Calu3 (cell line): ENCODE results near the gene USP2. TPM values are rescaled to one million over a fixed set of nuclear protein-coding genes. Genes with fewer than 3 reads are reported as not detected.
"Not testable (repeated sequence)": the region's sequence is repeated elsewhere in the genome, so short reads cannot be mapped to it uniquely, and the experiment has no call there.

Experiments used
- BruUV-seq: library from RNA; stranded (reverse); fragments of 400-500 nt; replicated peaks from 2 replicates; lab custom pipeline; 2021; lab: Mats Ljungman, UMichigan
- CTCF ChIA-PET: fragments of 300-600 bp; sonication (Branson Sonifier 250); formaldehyde crosslinking; loops from one replicate; lab custom pipeline; 2022; ENCODE audit warnings: antibody characterized with exemption; lab: Charles Lee
- DNase-seq: peaks from one replicate; pipeline ENCODE4 v3.0.0; 2022
- H3K27ac Mint-ChIP-seq: one replicate; pipeline ENCODE4 v1.8.0; 2022; ENCODE audit warnings: mixed read lengths; ENCODE audit not compliant: unreplicated experiment
- H3K27me3 Mint-ChIP-seq: one replicate; pipeline ENCODE4 v1.8.0; 2022; ENCODE audit warnings: mixed read lengths; ENCODE audit not compliant: unreplicated experiment
- H3K36me3 Mint-ChIP-seq: one replicate; pipeline ENCODE4 v1.8.0; 2022; ENCODE audit warnings: mild to moderate bottlenecking, moderate library complexity, mixed read lengths; ENCODE audit not compliant: insufficient read depth, unreplicated experiment
- H3K4me1 Mint-ChIP-seq: one replicate; pipeline ENCODE4 v1.8.0; 2022; ENCODE audit warnings: mild to moderate bottlenecking, low read depth, mixed read lengths; ENCODE audit not compliant: unreplicated experiment
- H3K4me3 Mint-ChIP-seq: one replicate; pipeline ENCODE4 v1.8.0; 2022; ENCODE audit warnings: mild to moderate bottlenecking, low read depth, moderate library complexity, mixed read lengths; ENCODE audit not compliant: unreplicated experiment
- H3K9me3 Mint-ChIP-seq: one replicate; pipeline ENCODE4 v1.8.0; 2022; ENCODE audit warnings: low read depth, mixed read lengths; ENCODE audit not compliant: unreplicated experiment
- intact Hi-C: fragments of 100-400 bp; cut with micrococcal nuclease; formaldehyde crosslinking; loops from one replicate; pipeline ENCODE4 v1.10.0; 2022; ENCODE audit not compliant: unreplicated experiment
- total RNA-seq: library from RNA; stranded (reverse); gene quantifications from 2 replicates; pipeline ENCODE4 v1.2.3, GENCODE V29; 2022
- TF ChIP-seq, protein P1 (sequence below): fragments of 200-600 bp; IDR thresholded peaks from one replicate; pipeline ENCODE4 v1.8.0; 2022; ENCODE audit warnings: antibody characterized with exemption; ENCODE audit not compliant: unreplicated experiment

USP2 gene
- total RNA-seq, 1 experiment from 2014 or later, result 1.1 TPM

DNA sequence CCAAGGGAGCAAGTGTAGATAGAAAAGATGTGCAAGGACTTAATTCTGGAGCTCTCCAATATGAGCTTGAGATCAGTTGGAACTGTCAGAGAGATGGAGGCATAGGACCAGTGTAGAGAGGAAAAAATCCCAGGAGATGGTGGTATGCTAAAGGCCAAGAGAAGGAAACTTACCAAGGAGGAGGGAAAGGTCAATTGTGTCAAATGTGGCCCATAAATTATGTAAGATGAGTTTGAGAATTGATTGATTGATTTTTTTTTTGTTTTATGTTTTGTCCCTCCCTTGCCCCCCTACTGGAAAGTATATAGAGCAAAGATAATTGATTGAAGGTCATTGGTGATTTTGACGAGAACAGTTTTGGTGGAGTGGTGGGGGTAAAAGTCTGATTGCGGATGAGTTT is 2.8 kb upstream of the USP2 start:
- intact Hi-C loops, result no loop called here
- CTCF ChIA-PET, result no interaction called here
- BruUV-seq, result no TSS peak

DNA sequence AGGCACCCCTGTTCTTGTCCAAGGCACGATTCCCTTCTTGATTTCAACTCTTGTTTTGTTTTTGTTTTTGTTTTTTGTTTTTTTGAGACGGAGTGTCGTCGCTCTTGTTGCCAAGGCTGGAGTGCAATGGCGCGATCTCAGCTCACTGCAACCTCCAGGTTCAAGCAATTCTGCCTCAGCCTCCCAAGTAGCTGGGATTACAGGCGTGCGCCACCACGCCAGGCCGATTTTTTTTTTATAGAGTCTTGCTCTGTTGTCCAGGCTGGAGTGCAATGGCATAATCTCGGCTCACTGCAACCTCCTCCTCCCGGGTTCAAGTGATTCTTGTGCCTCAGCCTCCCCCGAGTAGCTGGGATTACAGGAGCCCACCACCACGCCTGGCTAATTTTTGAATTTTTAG is 1.0 kb upstream of the USP2 start:
- CTCF ChIA-PET, result interaction anchor here (1.2 to 2.3 kb wide), 2 partner anchors 34 to 92 kb away, joined by 3 to 6 read pairs; no protein-coding TSS in a partner anchor
- intact Hi-C loops, H3K4me1 Mint-ChIP-seq, H3K4me3 Mint-ChIP-seq, H3K36me3 Mint-ChIP-seq, BruUV-seq, H3K27me3 Mint-ChIP-seq, H3K9me3 Mint-ChIP-seq, DNase-seq, H3K27ac Mint-ChIP-seq: not testable (repeated sequence)

More for the DNA sequence above, 2.8 kb upstream of the USP2 start:
- no peak overlapping the region for H3K27ac Mint-ChIP-seq
- H3K27me3 Mint-ChIP-seq, result no peaks in the 10 kb centered on the region
- no peak overlapping the region for H3K4me3 Mint-ChIP-seq
- H3K4me1 Mint-ChIP-seq, result no peaks in the 10 kb centered on the region
- no peak for DNase-seq
- H3K9me3 Mint-ChIP-seq, result no peaks in the 10 kb centered on the region
- no peaks in the 10 kb centered on the region for H3K36me3 Mint-ChIP-seq
- TF ChIP-seq, protein P1, sequence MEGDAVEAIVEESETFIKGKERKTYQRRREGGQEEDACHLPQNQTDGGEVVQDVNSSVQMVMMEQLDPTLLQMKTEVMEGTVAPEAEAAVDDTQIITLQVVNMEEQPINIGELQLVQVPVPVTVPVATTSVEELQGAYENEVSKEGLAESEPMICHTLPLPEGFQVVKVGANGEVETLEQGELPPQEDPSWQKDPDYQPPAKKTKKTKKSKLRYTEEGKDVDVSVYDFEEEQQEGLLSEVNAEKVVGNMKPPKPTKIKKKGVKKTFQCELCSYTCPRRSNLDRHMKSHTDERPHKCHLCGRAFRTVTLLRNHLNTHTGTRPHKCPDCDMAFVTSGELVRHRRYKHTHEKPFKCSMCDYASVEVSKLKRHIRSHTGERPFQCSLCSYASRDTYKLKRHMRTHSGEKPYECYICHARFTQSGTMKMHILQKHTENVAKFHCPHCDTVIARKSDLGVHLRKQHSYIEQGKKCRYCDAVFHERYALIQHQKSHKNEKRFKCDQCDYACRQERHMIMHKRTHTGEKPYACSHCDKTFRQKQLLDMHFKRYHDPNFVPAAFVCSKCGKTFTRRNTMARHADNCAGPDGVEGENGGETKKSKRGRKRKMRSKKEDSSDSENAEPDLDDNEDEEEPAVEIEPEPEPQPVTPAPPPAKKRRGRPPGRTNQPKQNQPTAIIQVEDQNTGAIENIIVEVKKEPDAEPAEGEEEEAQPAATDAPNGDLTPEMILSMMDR, result no peak

DNA sequence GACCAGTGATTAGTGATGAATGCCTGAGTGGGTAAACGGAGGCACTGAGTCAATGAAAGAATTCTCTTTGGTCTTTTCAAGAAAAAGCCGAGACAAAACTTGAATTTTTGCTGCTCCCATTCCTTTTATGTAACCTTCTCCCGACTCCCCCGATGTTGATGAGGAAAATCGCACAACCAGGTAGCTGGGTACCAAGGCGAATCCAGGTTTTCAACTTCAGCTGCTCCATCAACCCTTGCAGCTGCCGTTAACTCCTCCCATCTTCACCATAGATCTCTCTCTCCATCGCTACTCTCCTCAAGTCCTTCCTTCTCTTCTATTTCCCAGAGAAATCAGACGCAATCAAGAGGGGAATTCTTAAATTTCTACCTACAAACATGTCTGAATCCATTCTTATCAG is 611 bp upstream of the USP2 start:
- Mint-ChIP-seq H3K36me3 (no peaks in the 10 kb centered on the region), H3K4me1 (no peaks in the 10 kb centered on the region), H3K27me3 (no peaks in the 10 kb centered on the region), H3K27ac (no peak overlapping the region), H3K9me3 (no peaks in the 10 kb centered on the region), H3K4me3 (no peak overlapping the region)
- CTCF ChIA-PET, result interaction anchor here (1.2 to 2.3 kb wide), 2 partner anchors 34 to 93 kb away, joined by 3 to 6 read pairs; no protein-coding TSS in a partner anchor
- no peak for DNase-seq
- TF ChIP-seq, protein P1, result no peak
- BruUV-seq, result TSS peak; percentile 93
- intact Hi-C loops, result no loop called here

DNA sequence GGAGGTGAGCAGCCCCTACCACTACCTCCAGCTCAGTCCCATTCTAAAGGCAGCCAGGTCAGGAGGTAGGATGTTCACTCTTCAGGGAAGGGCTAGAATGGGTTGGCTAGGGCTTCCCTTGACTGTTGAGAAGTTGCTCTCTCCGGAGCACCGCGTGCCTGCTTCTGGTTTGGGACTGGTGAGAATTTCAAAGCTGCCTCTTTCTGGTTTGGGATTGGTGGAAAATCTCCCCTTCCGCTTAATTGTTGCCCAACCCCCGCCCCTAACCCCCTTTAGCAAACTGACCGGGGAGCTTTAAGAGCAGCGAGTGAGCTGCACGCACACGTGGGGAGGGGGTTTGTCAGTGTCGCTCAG is 686 bp downstream of the USP2 start:
- no peaks in the 10 kb centered on the region for H3K9me3 Mint-ChIP-seq
- no peak for DNase-seq
- TF ChIP-seq, protein P1, result no peak
- H3K4me1 Mint-ChIP-seq, result no peaks in the 10 kb centered on the region
- H3K27ac Mint-ChIP-seq, result no peak overlapping the region
- CTCF ChIA-PET, result interaction anchor here (0.6 to 2.3 kb wide), 5 partner anchors 11 to 94 kb away, joined by 3 to 8 read pairs (median 4); no protein-coding TSS in a partner anchor
- no peaks in the 10 kb centered on the region for H3K27me3 Mint-ChIP-seq
- intact Hi-C loops, result no loop called here
- no TSS peak for BruUV-seq
- no peaks in the 10 kb centered on the region for H3K36me3 Mint-ChIP-seq
- H3K4me3 Mint-ChIP-seq, result no peak overlapping the region

DNA sequence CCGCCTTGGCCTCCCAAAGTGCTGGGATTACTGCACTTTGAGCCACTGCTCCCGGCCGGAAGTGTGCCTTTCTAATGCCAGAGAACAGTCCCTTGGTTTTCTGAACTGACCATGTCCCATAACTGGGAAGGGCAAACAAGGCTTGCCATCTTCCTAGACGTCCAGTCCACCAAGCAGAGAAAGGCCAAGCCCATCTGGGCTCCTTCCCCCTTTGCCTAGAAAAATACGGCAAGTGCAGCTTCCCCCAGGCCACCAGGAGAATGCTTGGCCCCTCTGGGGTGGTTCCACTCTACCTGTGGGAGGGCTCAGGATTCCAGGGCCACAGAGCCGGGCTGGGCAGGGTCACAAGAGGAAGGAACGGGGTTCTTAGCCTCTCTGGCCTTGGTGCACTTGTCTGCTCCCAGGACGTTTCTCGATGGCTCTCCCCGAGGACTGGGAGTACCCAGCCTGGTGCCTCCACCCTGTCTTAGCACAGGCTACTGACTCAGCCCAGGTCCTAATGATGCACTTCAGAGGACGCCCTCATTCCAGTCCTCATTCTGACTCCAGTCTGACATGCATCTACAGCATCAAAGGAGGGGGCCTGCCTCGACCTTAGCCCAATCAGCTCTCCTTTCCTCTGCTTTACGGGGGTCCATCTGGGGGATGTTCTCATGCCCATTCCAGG is 1.2 kb downstream of the USP2 start:
- H3K4me3 Mint-ChIP-seq, result no peak overlapping the region
- H3K36me3 Mint-ChIP-seq, result no peaks in the 10 kb centered on the region
- H3K27ac Mint-ChIP-seq, result no peak overlapping the region
- intact Hi-C loops, result no loop called here
- no peaks in the 10 kb centered on the region for H3K27me3 Mint-ChIP-seq
- no TSS peak for BruUV-seq
- CTCF ChIA-PET, result interaction anchor here (1.5 to 2.3 kb wide), 2 partner anchors 42 to 95 kb away, joined by 6 to 8 read pairs; no protein-coding TSS in a partner anchor
- H3K4me1 Mint-ChIP-seq, result no peaks in the 10 kb centered on the region
- TF ChIP-seq, protein P1, result no peak
- no peak for DNase-seq
- H3K9me3 Mint-ChIP-seq, result no peaks in the 10 kb centered on the region
